ENCODE data around the gene MYH7B.

MYH7B gene

GRCh38 chr20:35004749-35005462, 49.2 kb downstream of the MYH7B start:
- DNase-seq (ENCODE audit: low spot score), result no peak
